HPDE6-E6E7 (cell line): ENCODE data around the gene COL4A6.
"Not testable (repeated sequence)": the region's sequence is repeated elsewhere in the genome, so short reads cannot be mapped to it uniquely, and the experiment has no call there.

Experiments
- DNase-seq: peaks from one replicate; pipeline ENCODE4 v3.0.0; 2011; ENCODE audit warnings: missing footprints; ENCODE audit errors: extremely low spot score

COL4A6 gene

DNA sequence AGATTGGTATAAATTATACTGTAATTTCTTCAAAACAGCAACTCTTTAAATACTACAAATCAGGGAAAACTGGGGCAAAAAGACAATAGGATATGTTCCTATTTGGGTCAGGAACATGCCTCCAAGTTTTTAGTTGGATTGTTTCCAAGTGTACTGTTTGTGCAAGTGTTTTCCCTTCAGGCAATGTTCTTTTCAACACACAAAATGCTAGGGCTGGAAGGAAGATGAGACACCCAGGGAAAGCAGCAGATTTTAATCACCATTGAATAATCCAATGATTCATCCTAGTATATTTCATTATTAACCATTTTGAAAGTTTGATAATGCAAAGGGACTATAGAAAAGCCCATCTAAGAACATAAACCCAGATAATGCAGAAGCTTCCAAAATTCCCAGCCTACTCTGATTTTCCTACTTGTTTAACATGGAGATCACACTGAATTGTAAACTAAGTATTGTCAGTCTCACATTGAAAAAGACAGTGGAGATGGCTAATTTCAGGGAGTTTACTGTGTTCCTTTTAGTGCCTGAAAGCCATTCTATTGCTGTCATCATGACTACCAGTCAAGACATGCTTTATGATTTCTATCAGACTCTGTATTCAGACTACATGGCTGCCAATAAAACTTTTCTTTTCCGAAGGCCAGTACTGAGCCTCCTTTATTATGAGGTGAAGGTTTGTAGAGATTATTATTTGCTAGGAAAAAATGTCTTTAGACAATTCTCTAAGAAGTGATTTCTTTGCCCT, 38.6 kb downstream of the COL4A6 start:
- DNase-seq, result no peak

DNA sequence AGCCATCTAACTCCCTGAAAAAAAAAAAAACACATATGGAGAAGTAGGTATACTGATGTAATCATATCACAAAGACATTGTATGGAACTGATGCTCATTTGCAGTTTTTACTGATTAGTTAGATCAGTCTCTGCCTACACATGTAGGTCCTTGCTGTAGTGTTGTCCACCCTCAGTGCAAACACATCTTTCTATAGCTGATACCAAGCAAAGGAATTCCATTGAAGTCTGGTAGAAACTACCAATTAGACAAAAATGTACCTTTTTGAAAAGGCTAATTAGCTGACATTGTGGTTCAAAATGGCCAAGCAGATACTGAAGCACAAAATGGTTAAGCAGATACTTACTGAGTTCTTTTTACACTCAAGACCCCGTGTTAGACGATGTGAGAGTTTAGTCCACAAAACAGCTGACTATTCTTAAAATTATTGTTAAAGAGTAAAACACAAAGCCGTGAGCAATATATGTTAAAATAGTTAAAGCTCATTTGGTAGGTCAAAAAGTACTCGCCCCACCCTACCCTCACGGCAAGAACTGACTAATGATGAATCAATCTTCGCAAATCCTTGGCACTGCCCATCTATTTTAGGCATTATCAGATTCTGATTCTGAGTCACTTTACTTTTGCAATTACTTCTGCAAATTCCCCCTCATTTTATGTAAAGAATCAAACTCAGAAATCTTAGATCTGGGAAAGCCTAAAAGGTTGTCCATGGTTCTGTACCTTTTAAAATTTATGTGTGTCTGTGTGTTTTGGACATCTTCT, 40.4 kb downstream of the COL4A6 start:
- DNase-seq, result no peak

DNA sequence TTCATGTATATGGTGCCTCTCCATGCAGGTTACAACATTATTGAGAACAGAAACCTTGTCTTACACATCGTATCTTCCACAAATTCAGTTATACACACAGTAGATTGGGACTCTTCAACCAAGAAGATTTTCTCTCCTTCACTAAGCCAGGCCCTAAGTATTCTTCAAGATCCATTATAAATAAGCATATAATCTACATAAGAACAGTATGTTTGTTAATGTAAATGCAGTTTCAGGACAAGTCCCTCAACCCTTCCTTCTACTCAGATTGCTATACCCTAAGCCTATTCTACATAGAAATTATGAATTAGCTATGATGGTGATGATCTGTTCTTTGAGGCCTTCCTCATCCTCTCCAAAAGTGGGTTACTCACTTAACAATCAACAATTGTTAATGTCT, 41.2 kb downstream of the COL4A6 start:
- no peak for DNase-seq

DNA sequence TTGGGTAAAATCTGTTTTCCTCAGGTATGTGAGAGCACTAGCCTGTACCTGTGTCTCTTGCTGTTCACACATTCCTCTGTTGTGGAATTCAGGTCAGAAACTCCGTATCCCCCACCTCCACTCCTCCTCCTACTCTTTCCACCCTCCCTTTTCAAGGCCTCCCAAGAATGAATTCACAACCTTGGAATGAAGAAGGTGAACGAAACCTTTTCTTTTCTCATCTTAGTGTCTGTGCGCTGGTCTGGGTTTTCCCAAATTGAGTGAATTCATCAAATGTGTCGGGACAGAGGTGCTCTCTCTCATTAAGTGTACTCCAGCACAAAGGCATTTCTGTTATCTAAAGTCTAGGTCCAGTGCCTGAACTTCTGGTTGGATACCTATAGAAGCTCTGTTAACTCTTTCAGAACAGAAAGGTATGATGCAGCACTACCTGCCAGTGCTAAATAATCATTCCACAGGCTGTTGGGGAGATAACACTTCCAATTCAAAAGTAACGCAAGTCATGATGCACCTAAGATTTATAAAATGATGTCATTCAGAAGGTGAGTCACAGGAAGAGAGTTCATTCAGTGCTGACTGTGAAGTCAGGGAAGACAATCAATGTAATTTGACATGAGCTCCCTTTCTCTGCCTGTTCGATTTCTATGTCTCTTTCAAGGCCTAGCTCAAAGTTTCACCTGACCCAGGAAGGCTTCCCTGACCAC, 41.9 kb downstream of the COL4A6 start:
- no peak for DNase-seq

DNA sequence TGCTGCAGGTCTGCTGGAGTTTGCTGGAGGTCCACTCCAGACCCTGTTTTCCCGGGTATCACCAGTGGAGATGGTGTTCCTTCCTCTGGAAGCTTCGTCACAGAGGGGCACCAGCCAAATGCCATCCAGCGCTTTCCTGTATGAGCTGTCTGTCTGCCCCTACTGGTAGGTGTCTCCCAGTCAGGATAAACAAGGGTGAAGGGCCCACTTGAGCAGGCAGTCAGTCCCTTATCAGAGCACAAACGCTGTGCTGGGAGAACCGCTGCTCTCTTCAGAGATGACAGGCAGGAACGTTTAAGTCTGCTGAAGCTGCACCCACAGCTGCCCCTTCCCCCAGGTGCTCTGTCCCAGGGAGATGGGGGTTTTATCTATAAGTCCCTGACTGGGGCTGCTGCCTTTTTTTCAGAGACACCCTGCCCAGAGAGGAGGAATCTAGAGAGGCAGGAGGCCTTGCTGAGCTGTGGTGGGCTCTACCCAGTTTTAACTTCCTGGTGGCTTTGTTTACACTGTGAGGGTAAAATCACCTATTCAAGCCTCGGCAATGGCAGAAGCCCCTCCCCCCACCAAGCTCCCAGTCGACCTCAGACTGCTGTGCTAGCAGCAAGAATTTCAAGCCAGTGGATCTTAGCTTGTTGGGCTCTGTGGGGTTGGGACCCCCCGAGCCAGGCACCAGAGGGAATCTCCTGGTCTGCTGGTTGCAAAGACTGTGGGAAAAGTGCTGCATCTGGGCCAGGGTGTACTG, 47.1 kb downstream of the COL4A6 start:
- not testable (repeated sequence) for DNase-seq

DNA sequence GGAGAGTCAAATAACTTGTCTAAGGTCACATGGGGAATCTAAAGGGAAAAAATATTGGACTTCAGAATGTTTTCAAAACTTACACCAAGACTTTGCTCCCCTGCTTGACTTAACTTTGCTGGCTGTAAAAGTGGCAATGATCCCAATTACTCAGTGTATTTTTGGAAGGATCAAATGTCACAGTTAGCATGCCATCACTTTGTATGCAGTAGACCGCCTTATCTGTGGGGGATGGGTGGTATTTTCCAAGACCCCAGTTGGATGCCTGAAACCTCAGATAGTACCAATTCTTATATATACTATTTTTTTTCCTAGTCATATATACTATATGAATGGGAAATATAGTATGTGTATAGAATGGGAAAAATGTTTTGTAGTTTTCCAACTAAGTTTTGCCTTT, 53.4 kb downstream of the COL4A6 start:
- no peak for DNase-seq

DNA sequence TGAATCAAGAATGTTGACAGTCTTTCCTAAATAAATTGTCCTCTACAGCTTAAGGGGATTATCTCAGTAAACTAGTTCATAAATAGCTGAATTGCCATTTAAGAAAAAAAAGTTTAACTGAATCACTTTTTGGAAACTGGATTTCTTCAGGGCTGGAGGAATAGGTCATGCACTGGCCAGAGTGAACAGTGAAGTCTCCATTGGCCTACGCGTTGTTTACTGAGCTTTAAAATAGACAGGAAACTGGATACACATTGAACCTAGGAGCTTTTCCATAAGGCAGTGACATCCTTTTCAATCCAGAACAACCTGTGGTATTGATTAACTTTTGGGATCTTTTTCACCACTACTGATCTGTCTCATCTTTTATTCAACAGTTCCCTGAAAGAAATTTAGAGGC, 58.0 kb downstream of the COL4A6 start:
- no peak for DNase-seq

DNA sequence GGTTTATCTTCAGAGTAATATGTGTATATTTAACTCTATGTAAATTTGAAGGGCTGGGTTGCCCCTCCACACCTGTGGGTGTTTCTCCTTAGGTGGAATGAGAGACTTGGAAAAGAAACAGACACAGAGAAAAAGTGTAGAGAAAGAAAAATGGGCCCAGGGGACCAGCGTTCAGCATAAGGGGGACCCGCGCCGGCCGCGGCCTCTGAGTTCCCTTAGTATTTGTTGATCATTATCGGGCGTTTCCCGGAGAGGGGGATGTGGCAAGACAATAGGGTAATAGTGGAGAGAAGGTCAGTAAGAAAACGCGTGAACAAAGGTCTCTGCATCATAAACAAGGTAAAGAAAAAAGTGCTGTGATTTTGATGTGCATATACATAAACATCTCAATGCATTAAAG, 61.4 kb downstream of the COL4A6 start:
- DNase-seq, result not testable (repeated sequence)

DNA sequence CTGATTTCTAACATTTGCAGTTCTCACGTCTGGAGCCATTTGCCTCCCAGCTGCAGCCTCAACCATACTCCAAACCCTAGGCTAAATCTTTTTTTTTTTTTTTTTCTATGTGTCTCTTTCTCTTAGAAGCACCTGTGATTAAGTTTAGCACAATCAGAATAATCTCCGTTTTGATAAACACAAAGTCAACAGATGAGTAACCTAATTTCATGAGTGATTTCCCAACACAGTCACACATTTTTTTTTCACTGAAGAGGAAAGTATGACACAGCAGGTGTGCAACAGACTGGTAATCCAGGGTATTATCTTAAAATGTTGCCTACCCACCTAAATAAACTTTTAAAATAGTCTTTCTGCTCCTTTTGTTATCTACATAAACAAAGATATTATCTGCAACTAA, 62.6 kb downstream of the COL4A6 start:
- DNase-seq, result not testable (repeated sequence)

DNA sequence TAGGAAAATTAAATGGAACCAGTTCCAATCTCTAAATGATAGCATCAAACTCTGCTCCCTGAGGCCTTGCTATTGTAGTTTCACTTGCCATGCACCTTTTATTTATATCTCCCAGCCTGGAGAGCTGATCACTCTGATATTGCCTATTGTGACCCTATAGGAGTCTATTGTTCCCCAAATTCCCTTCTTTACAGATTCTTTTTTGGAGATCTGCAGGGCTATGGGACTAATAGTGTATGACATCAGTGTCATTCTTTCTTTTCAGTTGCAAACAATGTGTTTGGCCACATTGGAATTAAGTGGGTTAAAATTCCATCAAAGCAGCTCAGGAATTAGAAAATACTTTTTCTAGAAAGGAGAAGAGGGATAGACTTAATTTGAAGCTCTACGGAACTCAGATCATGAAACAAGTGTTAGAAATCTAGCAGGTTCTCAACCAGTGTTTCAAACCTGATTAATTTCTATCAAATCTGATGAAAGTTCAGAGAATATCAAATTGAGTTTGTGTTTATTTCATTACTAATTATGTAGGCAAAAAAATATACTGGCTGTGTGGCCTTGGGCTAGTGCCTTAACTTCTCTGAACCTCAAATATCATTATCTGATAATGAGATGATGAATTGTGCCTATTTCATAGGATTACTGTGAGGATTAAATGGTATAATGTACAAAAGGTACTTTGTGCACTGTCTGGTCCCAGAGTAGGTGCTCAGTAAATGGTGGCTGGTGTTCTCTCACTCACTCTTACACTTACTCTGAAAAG, 71.4 kb downstream of the COL4A6 start:
- DNase-seq, result no peak

DNA sequence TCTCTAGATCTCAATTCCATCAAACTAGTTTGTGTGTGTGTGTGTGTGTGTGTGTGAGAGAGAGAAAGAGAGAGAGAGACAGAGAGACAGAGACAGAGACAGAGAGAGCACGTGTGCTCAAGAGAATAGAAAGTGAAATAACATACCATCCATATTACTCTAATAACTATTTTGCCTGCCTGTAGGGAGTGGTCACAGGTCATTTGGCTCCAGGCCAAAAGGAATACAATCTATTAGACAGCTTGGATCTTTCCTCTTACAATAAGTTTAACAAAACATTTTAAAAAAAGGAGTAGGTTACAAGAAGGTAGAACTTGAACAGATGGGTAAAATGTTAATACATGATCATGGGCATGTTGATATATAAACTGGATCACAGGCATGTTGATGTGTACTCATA, 76.2 kb downstream of the COL4A6 start:
- DNase-seq, result no peak

DNA sequence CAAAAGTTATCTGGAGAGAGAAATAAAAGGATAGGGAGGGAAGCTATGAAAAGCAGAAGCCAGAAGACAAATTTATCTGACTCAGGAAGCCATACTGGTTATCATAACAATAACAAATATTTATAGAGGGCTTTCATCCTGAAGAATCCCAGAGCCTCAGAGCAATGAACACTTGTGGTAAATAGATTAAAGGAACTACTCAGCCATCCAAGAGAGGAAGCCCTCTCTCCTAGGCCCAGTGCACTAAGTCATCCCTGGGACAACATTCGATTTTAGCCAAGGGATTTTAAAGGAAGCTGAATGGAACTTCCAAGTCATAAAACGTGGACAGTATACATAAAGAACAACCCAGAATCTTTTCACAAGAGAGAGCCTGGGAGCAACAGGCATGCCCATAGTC, 76.9 kb downstream of the COL4A6 start:
- no peak for DNase-seq

DNA sequence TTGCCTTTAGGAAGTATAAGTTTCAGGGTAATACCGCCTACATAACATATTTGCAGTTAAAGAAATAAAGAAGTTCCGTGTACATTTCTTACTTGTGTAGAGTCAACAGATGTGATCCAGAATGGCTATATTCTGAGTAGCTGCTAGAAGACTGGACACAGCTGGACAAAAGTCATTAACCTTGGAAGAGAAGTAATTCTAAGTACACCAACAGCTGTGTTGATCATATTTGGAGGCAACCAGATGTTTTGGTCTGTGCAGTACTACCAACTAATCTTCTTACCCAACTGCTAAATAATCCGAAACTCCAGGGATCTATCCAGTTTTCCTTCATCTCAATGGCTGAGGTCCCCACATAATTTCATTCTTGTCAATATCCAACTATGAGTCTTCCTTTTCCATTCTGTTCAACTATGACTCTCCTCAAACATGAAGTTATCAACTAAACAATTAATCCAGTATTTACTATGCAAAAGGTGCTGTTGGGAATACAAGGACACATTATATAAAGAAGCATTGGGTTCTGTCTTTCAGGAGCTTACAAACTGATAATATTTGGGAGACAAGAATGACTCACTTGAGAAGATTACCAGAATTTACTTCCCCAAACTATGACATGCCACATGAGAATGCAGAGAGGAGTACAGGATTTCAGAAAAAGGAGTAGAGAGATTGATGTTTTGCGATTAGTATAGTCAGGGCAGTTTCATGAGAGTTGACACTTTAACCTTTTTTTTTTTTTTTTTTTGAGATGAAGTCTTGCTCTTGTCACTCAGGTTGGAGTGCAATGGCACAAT, 78.2 kb downstream of the COL4A6 start:
- no peak for DNase-seq

DNA sequence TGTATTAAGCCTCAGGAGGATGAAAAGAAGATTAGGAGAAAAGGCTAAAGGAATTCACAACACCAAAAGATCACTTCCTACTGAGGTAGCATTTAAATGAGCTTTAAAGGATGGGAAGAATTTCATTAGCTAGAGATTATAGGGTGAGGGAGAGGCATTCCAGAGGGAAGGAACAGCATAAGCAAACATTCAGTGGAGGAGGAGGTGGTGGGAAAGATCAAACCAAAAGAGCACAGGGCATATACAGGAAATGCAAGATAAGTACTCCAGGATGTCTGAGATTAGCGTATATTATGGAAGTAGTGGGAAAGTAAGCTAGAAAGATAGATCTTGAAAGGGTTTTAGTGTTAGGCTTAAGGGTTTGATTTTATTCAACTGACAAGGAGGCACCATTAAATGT, 84.8 kb downstream of the COL4A6 start:
- no peak for DNase-seq

DNA sequence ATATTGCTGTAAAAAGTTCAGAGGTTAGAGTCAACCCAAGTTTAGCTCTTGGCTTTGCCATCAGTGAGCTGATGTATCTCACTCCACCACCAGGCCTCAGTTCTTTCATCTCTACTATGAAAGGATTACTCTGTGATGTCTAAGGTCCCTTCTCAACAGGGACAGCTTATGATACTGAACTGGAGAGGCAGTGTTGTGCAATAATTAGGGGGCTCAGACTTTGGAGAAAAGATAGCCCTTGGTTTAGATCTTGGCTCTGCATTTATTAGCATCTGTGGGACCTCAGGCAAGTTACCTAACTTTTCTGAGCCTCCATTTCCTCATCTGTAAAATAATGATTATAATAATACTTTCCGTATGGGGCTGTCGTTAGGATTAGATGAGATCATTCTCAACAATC, 89.0 kb downstream of the COL4A6 start:
- DNase-seq, result no peak

DNA sequence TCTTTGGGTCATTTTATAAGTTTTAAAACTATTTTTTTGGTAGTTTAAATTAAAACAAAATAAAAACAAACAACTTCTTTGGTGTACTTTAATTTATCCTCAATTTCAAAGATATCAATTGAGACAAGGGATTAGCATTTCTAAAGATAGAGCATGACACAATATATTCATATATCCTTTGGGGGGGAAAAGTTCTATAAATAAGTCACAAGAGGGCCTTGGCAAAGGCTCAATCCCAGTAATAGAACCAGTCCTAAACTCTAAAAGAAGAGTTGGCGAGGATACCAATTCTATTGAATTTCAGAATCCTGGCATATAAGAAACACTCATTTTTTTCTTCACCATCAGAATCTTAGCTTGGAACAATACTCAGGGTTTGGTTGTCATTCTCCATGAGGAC, 89.7 kb downstream of the COL4A6 start:
- no peak for DNase-seq

DNA sequence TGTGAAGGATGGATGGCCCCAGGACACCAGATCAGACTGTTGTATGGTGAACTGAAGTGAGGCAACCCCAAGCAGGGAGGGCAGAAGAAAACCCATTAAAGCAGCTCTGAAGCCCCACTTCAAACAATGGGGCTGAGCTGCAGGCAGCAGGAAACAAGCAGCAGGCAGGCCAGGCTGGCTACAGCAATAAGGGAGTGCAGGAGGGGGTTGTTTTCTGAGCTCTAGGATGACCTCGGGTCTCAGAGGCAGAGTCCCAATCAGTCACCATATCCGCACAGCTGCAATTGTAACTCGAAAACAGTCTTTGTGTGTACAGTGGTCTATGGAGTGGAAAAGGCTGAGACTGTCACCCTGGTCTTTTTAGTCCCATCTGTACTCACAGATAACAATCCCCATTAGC, 90.4 kb downstream of the COL4A6 start:
- no peak for DNase-seq

DNA sequence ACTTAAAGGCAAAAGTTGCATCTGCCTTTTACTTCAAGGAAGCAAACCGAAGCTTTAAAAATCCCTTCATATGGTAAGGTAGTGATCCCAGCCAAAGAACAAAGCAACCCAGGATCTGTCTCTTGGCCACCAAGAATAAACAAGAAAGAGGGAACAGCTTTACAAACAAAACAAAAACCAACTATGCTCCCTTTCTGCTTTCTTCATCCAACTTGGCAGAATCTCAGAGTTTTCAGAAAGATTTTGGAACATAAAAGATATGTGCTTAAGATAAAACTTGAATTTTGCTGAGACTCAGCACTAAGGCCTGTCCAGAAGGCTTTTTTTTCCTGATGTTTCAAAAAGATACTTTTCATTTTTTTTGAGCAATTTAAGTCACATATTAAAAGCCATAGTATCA, 94.0 kb downstream of the COL4A6 start:
- DNase-seq, result no peak

DNA sequence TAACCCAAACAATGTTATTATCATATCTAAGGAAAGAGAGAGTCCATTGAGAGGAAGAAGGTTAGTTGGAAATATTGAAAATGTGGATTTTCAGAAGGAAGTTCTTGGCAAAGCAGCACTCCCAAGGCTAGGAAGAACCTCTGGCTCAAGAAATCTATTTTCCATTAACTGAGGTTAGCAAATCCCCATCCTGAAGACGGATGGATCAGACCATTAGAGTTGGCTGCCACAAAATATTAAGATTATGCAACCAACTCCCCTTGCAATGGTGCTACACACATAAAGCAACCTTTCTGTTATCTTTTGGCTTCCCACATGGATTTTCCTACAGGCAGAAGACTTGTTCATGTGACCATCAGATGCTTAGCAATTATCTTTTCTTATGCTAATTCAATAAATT, 96.3 kb downstream of the COL4A6 start:
- DNase-seq, result no peak

DNA sequence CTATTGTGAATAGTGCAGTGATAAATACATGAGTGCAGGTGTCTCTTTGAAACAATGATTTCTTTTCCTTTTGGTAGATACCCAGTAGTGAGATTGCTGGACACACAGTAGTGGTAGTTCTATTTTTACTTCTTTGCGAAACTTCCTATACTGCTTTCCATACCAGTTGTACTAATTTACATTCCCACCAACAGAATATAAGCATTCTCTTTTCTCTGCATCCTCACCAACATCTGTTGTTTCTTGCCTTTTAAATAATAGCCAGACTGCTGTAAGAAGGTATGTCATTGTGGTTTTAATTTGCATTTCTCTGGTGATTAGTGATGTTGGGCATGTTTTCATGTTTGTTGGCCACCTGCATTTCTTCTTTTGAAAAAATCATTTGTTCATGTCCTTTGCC, 105.9 kb downstream of the COL4A6 start:
- DNase-seq, result no peak
